ENCODE data around the gene EVX1. TPM values are rescaled to one million over a fixed set of nuclear protein-coding genes. Genes with fewer than 3 reads are reported as not detected.

Gene EVX1
- total RNA-seq, 4 donors from 2014 or later = not detected

DNA sequence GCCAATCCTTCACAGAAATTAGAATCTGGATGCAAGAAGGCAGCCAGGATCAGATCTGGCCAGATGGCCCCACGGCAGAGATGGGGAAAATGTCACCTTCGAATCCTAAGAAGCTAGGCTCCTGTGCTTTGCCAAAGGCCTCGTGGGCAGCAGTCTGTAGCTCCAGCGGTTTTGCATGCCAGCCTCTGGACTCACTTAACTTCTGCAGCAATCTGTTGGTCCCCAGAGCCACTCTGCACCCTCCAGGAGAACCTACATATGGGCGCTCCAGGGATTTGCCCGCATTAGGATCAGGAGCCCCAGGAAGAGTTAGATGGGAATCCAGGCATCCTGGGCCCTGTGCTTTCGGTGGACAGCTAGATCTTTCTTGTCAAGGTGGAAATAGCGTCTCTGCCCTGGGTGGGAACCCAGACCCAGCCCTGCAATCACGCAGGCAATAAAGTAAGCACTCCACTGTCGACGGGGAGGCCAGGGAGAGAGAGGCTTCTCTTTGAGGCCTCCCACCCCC, 32.6 kb upstream of the EVX1 start:
- TF ChIP-seq, protein P1, sequence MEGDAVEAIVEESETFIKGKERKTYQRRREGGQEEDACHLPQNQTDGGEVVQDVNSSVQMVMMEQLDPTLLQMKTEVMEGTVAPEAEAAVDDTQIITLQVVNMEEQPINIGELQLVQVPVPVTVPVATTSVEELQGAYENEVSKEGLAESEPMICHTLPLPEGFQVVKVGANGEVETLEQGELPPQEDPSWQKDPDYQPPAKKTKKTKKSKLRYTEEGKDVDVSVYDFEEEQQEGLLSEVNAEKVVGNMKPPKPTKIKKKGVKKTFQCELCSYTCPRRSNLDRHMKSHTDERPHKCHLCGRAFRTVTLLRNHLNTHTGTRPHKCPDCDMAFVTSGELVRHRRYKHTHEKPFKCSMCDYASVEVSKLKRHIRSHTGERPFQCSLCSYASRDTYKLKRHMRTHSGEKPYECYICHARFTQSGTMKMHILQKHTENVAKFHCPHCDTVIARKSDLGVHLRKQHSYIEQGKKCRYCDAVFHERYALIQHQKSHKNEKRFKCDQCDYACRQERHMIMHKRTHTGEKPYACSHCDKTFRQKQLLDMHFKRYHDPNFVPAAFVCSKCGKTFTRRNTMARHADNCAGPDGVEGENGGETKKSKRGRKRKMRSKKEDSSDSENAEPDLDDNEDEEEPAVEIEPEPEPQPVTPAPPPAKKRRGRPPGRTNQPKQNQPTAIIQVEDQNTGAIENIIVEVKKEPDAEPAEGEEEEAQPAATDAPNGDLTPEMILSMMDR (IDR thresholded peaks at IDR 0.05; ENCODE audit: low read depth) = no peak

DNA sequence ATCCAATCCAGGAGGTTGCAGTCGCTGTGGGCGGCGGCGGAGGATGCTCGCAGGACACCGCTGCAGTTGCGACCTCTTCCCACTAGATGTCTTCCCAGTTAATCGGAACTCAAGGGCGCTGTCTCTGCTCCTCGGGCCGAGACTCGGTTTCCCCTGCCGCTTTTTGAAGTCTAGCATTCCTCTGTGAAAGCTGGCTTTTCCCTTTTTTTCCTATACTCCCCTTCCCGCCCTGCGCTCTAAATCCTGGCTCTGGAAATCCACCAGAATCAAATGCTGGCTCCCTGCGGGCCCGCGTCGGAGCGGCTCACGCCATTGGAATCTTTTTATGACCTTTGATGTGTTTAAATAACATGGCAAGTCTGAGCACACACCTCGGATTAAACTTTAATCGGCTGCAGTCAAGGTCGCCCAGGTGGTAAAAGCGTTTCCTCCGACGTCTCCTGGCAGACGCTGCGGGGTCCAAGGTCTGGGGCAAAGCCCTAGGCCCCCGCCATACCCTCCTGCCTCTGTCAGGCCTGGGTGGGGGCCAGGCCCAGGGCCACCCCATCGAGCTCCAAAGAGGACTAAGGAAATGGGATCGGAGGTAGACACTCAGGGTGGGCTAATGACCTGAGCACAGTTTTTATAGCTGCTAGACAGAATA, 32.0 kb upstream of the EVX1 start:
- TF ChIP-seq, protein P1 (IDR thresholded peaks at IDR 0.05; ENCODE audit: low read depth) = no peak

DNA sequence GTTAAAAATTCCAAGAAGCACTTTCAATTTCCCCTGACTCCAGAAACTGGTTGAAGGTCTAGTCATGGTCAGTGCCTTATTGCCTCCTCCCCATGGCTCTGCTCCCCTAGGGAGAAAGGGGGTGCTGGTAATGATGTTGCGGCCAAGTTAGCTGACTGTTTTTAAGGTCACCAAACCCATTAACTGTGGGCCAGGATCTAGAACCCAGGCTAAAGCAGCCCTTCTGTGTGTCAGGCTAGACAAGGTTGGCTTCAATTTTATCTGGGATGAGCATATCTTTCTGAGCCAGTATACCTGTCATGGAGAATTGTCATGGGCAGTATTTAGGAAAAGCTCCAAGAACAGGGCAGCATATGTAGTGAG, 31.5 kb upstream of the EVX1 start:
- TF ChIP-seq, protein P1 (IDR thresholded peaks at IDR 0.05; ENCODE audit: low read depth) = no peak

DNA sequence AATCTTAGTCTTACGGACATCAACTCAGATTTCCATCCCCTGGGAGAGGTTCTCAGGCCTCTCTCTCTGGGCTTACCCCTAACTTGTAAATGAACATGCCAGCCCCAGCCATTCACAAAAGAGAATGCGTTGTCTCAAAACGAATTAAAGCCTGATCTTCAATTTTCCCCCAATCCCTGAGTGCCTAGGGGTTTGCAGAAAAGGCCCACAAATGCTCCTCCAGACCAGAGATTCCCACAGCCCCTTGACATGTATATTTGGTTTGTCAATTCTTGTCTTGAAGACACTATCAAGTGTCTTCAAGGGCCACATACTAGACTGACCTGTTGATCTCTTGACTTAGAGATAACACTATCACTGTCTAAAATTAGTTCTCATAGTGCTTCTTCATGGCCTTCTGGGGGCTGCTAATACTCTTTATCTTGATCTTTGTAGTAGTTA, 30.8 kb upstream of the EVX1 start:
- TF ChIP-seq, protein P1 (IDR thresholded peaks at IDR 0.05; ENCODE audit: low read depth) = no peak

DNA sequence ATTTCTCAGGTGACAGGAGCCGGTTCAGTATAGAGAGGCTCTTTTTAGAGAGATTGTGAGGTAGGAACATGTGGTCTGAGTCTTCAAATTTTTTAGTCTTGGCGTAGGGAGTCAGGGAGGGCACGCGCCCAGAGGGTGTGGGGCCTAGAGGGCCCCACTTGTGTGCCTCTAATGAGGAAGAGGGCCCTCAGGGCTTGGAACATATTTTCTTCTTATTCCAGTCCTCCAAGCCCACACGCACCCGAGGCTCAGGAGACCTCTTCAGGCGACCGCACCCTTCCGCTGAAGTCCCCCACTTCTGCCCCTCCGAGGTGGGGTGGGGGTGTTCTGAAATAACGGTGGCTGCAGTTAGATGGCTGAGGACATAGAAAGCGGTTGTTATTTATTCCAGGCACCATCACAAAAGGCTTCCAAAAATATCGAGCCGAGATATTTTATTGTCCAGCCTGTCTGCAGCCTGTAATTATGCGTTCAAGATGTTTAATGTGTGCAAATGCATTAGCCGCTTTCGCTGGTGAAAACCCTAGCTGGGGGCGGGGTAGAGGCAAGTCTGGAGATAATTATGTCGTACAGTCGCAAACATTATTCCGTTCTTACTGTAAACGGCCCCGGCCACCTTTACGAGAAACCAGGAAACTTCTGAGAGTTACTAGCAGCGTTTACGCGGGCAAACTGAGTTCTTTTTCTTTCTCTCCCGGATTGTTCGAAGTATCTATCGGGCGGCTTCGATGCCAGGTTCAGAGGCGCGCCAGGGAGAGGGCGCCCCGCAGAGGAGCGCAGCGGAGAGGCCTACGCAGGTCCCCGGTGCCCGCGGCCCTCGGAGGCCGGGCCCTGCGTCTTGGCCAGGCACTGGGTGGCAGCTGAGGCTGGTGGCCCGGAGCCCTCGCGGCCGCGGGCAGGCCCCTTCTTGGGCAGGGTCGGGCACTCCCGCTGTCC, 29.8 kb upstream of the EVX1 start:
- TF ChIP-seq, protein P1 (IDR thresholded peaks at IDR 0.05; ENCODE audit: low read depth) = no peak

DNA sequence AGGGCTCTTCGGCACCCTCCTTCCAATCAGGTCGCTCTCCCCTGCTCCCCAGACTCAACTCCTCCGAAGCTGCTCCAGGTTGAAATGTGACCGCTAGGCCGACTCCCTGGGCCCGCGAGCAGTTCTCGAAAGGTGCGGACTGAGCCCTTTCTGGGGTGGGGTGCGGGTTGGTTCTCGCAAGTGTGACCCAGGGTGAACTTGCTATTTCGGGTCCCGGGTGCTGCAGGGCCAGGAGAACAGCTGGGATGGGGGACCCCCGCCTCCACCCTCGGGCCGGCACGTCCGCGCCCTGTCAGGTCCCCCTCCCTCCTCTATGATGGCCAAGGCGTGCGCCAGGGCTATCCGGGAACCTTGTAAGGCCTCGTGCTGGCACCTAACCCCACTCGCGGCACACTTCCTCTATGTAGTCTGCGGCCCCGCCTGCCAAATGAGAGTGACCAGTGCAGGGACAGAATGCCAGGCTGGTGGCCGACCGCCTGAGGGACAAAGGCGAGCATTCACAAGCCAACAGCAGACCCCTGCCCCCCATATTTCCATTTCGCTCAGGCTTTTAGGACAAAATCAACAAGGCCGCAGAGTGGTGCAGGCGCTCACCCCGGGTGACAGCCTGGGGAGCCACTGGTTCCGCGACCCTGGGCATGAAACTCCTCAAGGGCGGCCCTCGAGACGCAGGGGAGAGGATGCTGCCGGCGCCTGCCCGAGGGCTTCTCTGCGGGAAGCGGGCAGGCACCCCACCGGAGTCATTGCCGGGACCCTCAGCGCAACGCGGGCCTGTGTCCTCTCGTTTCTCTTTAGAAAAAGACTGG, 29.0 kb upstream of the EVX1 start:
- TF ChIP-seq, protein P1 (IDR thresholded peaks at IDR 0.05; ENCODE audit: low read depth) = no peak

Data from subcutaneous adipose tissue (tissue), 4 donors.